Fibroblast of villous mesenchyme (primary cell): Measurements from ENCODE around the gene IPCEF1. TPM values are rescaled to one million over a fixed set of nuclear protein-coding genes. Genes with fewer than 3 reads are reported as not detected.
A peak's percentile ranks its signal among the peaks of the same experiment; 100 is the strongest.
"Not testable (repeated sequence)": the region's sequence is repeated elsewhere in the genome, so short reads cannot be mapped to it uniquely, and the experiment has no call there.

Source experiments
- DNase-seq: peaks from one replicate; pipeline ENCODE4 v3.0.0-alpha.2; 2010; ENCODE audit warnings: low read depth
- H3K4me3 ChIP-seq: 2 replicates; pipeline ENCODE4 v1.5.1; 2011; ENCODE audit warnings: low read depth, mild to moderate bottlenecking, low read length
- CTCF ChIP-seq: IDR thresholded peaks from 2 replicates; pipeline ENCODE4 v1.5.1; 2012; ENCODE audit warnings: low read depth, mild to moderate bottlenecking, low read length; ENCODE audit not compliant: insufficient read depth
- total RNA-seq: library from RNA; depleted of rRNA; stranded (reverse); fragments of >200 nt; gene quantifications from 2 replicates; pipeline ENCODE4 v1.2.3, GENCODE V29; 2012

The IPCEF1 gene
- total RNA-seq, 1 donor, result 0.86 TPM

- TF ChIP-seq CTCF, result no peak
- H3K4me3 ChIP-seq, result no peak overlapping the region
- DNase-seq, result no peak
These were observed 42.5 kb downstream of the IPCEF1 start for GRCh38 chr6:154314084-154314483.

GRCh38 chr6:154308986-154309385 is 47.6 kb downstream of the IPCEF1 start:
- DNase-seq, result no peak
- no peak overlapping the region for H3K4me3 ChIP-seq
- no peak for TF ChIP-seq CTCF

GRCh38 chr6:154307696-154308425 is 48.7 kb downstream of the IPCEF1 start:
- TF ChIP-seq CTCF, result no peak
- no peak for DNase-seq
- H3K4me3 ChIP-seq, result no peak overlapping the region

- DNase-seq, H3K4me3 ChIP-seq: not testable (repeated sequence)
These were observed 49.5 kb downstream of the IPCEF1 start for GRCh38 chr6:154307147-154307546.

- no peak overlapping the region for H3K4me3 ChIP-seq
- no peak for DNase-seq
- TF ChIP-seq CTCF, result no peak
These were observed 49.9 kb downstream of the IPCEF1 start for GRCh38 chr6:154306696-154307095.

- no peak overlapping the region for H3K4me3 ChIP-seq
- DNase-seq, result no peak
- TF ChIP-seq CTCF, result no peak
These were observed 52.4 kb downstream of the IPCEF1 start for GRCh38 chr6:154304191-154304590.

GRCh38 chr6:154303642-154304041 is 53.0 kb downstream of the IPCEF1 start:
- not testable (repeated sequence) for H3K4me3 ChIP-seq
- DNase-seq, result peak; percentile 31
